H1 (cell line): ENCODE results near the gene TOM1L2. TPM values are rescaled to one million over a fixed set of nuclear protein-coding genes. Genes with fewer than 3 reads are reported as not detected.

ENCODE experiments used
- CTCF ChIA-PET: fragments of 300-600 bp; sonication (Branson Sonifier 250); formaldehyde crosslinking; loops from one replicate; lab custom pipeline; 2021; ENCODE audit not compliant: partially characterized antibody; lab: Charles Lee
- POLR2A ChIA-PET: fragments of 300-600 bp; sonication (Branson Sonifier 250); formaldehyde crosslinking; loops from one replicate; lab custom pipeline; 2021; ENCODE audit warnings: inconsistent platforms; ENCODE audit not compliant: partially characterized antibody; lab: Charles Lee
- DNase-seq, 2 experiments: peaks; one replicate each; pipeline versions ENCODE4 v3.0.0 to v3.0.0-alpha.2; 2010 to 2022; ENCODE audit warnings: low spot score in 2 of 2, low read depth in 1 of 2, mixed read lengths in 1 of 2
- FAIRE-seq: peaks from 2 replicates; lab custom pipeline; 2011; peaks lifted over from hg19 to GRCh38; lab: Jason Lieb, UNC
- H2AFZ ChIP-seq: 2 replicates; pipeline ENCODE4 v1.8.1; 2012; ENCODE audit warnings: low read length, inconsistent platforms
- H2AK5ac ChIP-seq: 2 replicates; pipeline ENCODE4 v1.6.1; 2013; ENCODE audit warnings: low read depth, low read length
- H2BK120ac ChIP-seq: replicated peaks from 2 replicates; pipeline ENCODE3; 2013; ENCODE audit warnings: low read depth, low read length, inconsistent platforms
- H2BK12ac ChIP-seq: 2 replicates; pipeline ENCODE4 v1.6.1; 2013; ENCODE audit warnings: low read depth, low read length
- H2BK15ac ChIP-seq: 2 replicates; pipeline ENCODE4 v1.6.1; 2013; ENCODE audit warnings: low read length
- H2BK20ac ChIP-seq: 2 replicates; pipeline ENCODE4 v1.6.1; 2013; ENCODE audit warnings: low read length
- H2BK5ac ChIP-seq: 2 replicates; pipeline ENCODE4 v1.6.1; 2013; ENCODE audit warnings: low read depth, low read length
- H3K14ac ChIP-seq: 2 replicates; pipeline ENCODE4 v1.6.1; 2013; ENCODE audit warnings: inconsistent platforms; ENCODE audit not compliant: insufficient read length
- H3K18ac ChIP-seq: 2 replicates; pipeline ENCODE4 v1.6.1; 2013; ENCODE audit warnings: low read length; ENCODE audit errors: extremely low read depth
- H3K23ac ChIP-seq: 2 replicates; pipeline ENCODE4 v1.6.1; 2013; ENCODE audit warnings: inconsistent platforms; ENCODE audit not compliant: insufficient read length
- H3K23me2 ChIP-seq: 2 replicates; pipeline ENCODE4 v1.6.1; 2013; ENCODE audit warnings: low read depth, low read length
- H3K27ac ChIP-seq: 2 replicates; pipeline ENCODE4 v1.6.1; 2011; ENCODE audit warnings: low read depth, low read length, inconsistent platforms
- H3K27me3 ChIP-seq, 4 experiments: replicated peaks in 1 of 4; 1 replicate in 1 of 4; 2 replicates in 3 of 4; pipeline versions ENCODE4 v1.6.1 to v1.8.1; 2011 to 2013; ENCODE audit warnings: low read length in 3 of 4, mild to moderate bottlenecking in 3 of 4, inconsistent platforms in 2 of 4, mixed read lengths in 2 of 4, moderate library complexity in 1 of 4; ENCODE audit not compliant: control insufficient read depth in 3 of 4, insufficient read depth in 3 of 4; ENCODE audit errors: extremely low read depth in 1 of 4
- H3K36me3 ChIP-seq, 4 experiments: 2 replicates each; pipeline versions ENCODE4 v1.6.1 to v1.8.1; 2011 to 2013; ENCODE audit warnings: mild to moderate bottlenecking in 4 of 4, low read length in 3 of 4, moderate library complexity in 2 of 4, control low read depth in 1 of 4, inconsistent platforms in 1 of 4; ENCODE audit not compliant: insufficient read depth in 4 of 4, control insufficient read depth in 2 of 4
- H3K4ac ChIP-seq: replicated peaks from 2 replicates; pipeline ENCODE3; 2013; ENCODE audit warnings: low read length, low read depth, mixed read lengths, inconsistent platforms; ENCODE audit not compliant: insufficient read length
- H3K4me1 ChIP-seq, 4 experiments: replicated peaks in 1 of 4; 1 replicate in 1 of 4; 2 replicates in 3 of 4; pipeline versions ENCODE4 v1.6.1 to v1.8.1; 2011 to 2013; ENCODE audit warnings: low read length in 3 of 4, inconsistent platforms in 2 of 4, mixed read lengths in 1 of 4; ENCODE audit not compliant: insufficient read depth in 4 of 4, control insufficient read depth in 3 of 4
- H3K4me2 ChIP-seq, 2 experiments: 2 replicates each; pipeline versions ENCODE4 v1.6.1 to v1.8.1; 2011 to 2013; ENCODE audit warnings: low read depth in 2 of 2, low read length in 2 of 2, control low read depth in 1 of 2, inconsistent platforms in 1 of 2, mild to moderate bottlenecking in 1 of 2; ENCODE audit not compliant: insufficient read depth in 1 of 2
- H3K4me3 ChIP-seq, 4 experiments: fragments of 200-600, 300-600 bp in 1 of 4; sonication (generic), shearing (Covaris generic), sonication (Bioruptor Twin) in 1 of 4; 2 replicates each; pipeline versions ENCODE4 v1.5.1 to v1.8.1; 2011 to 2016; ENCODE audit warnings: low read length in 4 of 4, low read depth in 3 of 4, control low read depth in 2 of 4, inconsistent platforms in 2 of 4, mild to moderate bottlenecking in 2 of 4, mixed read lengths in 1 of 4, moderate library complexity in 1 of 4; ENCODE audit not compliant: insufficient read depth in 2 of 4; ENCODE audit errors: extremely low read depth in 1 of 4
- H3K56ac ChIP-seq: replicated peaks from 2 replicates; pipeline ENCODE3; 2013; ENCODE audit warnings: low read depth, mild to moderate bottlenecking, mixed read lengths, low read length, inconsistent platforms; ENCODE audit not compliant: insufficient read length
- H3K79me1 ChIP-seq: 2 replicates; pipeline ENCODE4 v1.6.1; 2013; ENCODE audit warnings: low read depth, low read length, control low read depth
- H3K79me2 ChIP-seq, 2 experiments: 2 replicates each; pipeline versions ENCODE4 v1.6.1 to v1.8.1; 2012 to 2013; ENCODE audit warnings: low read length in 2 of 2, mild to moderate bottlenecking in 2 of 2, inconsistent platforms in 1 of 2; ENCODE audit not compliant: insufficient read depth in 2 of 2, control insufficient read depth in 1 of 2
- H3K9ac ChIP-seq, 4 experiments: replicated peaks in 1 of 4; 1 replicate in 1 of 4; 2 replicates in 3 of 4; pipeline versions ENCODE4 v1.6.1 to v1.8.1; 2011 to 2013; ENCODE audit warnings: low read depth in 3 of 4, low read length in 3 of 4, control low read depth in 2 of 4, mild to moderate bottlenecking in 2 of 4, moderate library complexity in 2 of 4, inconsistent platforms in 1 of 4; ENCODE audit errors: extremely low read depth in 1 of 4
- H3K9me3 ChIP-seq, 2 experiments: 2 replicates each; pipeline versions ENCODE4 v1.6.1 to v1.8.1; 2012 to 2013; ENCODE audit warnings: mild to moderate bottlenecking in 2 of 2, moderate library complexity in 2 of 2, control low read depth in 1 of 2, inconsistent platforms in 1 of 2, low read depth in 1 of 2, low read length in 1 of 2, mixed read lengths in 1 of 2; ENCODE audit not compliant: insufficient read depth in 2 of 2
- H4K20me1 ChIP-seq, 2 experiments: replicated peaks in 1 of 2; 2 replicates each; pipeline versions ENCODE3 to v1.8.1; 2011 to 2013; ENCODE audit warnings: inconsistent platforms in 2 of 2, low read length in 2 of 2, mild to moderate bottlenecking in 1 of 2; ENCODE audit not compliant: insufficient read depth in 2 of 2, control insufficient read depth in 1 of 2
- H4K5ac ChIP-seq: 2 replicates; pipeline ENCODE4 v1.6.1; 2013; ENCODE audit warnings: low read length, low read depth, mixed read lengths, inconsistent platforms; ENCODE audit not compliant: insufficient read length
- H4K8ac ChIP-seq: 2 replicates; pipeline ENCODE4 v1.8.0; 2013; ENCODE audit warnings: mild to moderate bottlenecking, moderate library complexity, low read length, inconsistent platforms; ENCODE audit not compliant: insufficient read depth; ENCODE audit errors: extremely low read depth
- H4K91ac ChIP-seq: replicated peaks from 2 replicates; pipeline ENCODE3; 2013; ENCODE audit warnings: low read length, mixed read lengths, inconsistent platforms; ENCODE audit not compliant: insufficient read length
- GTF2F1 ChIP-seq: IDR thresholded peaks from 2 replicates; pipeline ENCODE4 v1.6.1; 2012; ENCODE audit warnings: low read depth, low read length, improper control_type of control experiment, borderline replicate concordance
- JUND ChIP-seq: IDR thresholded peaks from 2 replicates; pipeline ENCODE4 v1.6.1; 2011; ENCODE audit warnings: mild to moderate bottlenecking, improper control_type of control experiment, low read length
- KDM1A ChIP-seq: fragments of 200-600, 300-600 bp; sonication (generic); IDR thresholded peaks from 2 replicates; pipeline ENCODE4 v1.7.1; 2016; ENCODE audit warnings: mild to moderate bottlenecking, low read length, borderline replicate concordance
- PHF8 ChIP-seq: fragments of 200-600 bp; sonication (generic); conservative IDR thresholded peaks from 2 replicates; pipeline ENCODE4 v1.7.1; 2012; ENCODE audit warnings: low read depth, mild to moderate bottlenecking, inconsistent platforms, low read length, moderate library complexity
- RAD21 ChIP-seq, 2 experiments: IDR thresholded peaks in 1 of 2; conservative IDR thresholded peaks in 1 of 2; 2 replicates each; pipeline ENCODE4 v1.6.1; 2011; ENCODE audit warnings: low read depth in 2 of 2, low read length in 2 of 2, improper control_type of control experiment in 1 of 2, inconsistent platforms in 1 of 2, mild to moderate bottlenecking in 1 of 2, moderate library complexity in 1 of 2
- RNF2 ChIP-seq: fragments of 200-900, 300-1000 bp; sonication (generic); IDR thresholded peaks from 2 replicates; pipeline ENCODE4 v1.7.1; 2016; ENCODE audit warnings: borderline replicate concordance, low read depth, mild to moderate bottlenecking, antibody characterized with exemption, low read length; ENCODE audit not compliant: poor library complexity, severe bottlenecking; ENCODE audit errors: missing control alignments
- SIRT6 ChIP-seq: IDR thresholded peaks from one replicate; pipeline ENCODE4 v1.7.1; 2012; ENCODE audit warnings: low read length, inconsistent platforms
- SRF ChIP-seq: IDR thresholded peaks from 2 replicates; pipeline ENCODE4 v1.6.1; 2011; ENCODE audit warnings: mild to moderate bottlenecking, low read depth, low read length, moderate library complexity
- ZNF274 ChIP-seq: IDR thresholded peaks from 2 replicates; pipeline ENCODE4 v1.7.0; 2012; ENCODE audit warnings: low read length, borderline replicate concordance; ENCODE audit errors: extremely low read depth
- WGBS, 2 experiments: shearing (Covaris generic) in 1 of 2; methylation state at CpG; one replicate each; pipeline versions ENCODE4 v1.1.6 to v1.1.7; 2013 to 2015; ENCODE audit warnings: low lambda C conversion rate in 2 of 2, mixed read lengths in 2 of 2, inconsistent platforms in 1 of 2, low coverage in 1 of 2, missing lambda C conversion rate in 1 of 2; ENCODE audit not compliant: insufficient replicate concordance in 2 of 2, insufficient coverage in 1 of 2, insufficient read length in 1 of 2; ENCODE audit errors: extremely low coverage in 1 of 2, missing lambda C conversion rate in 1 of 2; 5-methylcytosine and 5-hydroxymethylcytosine counted together
- polyA plus RNA-seq, 7 experiments: library from polyadenylated mRNA; depleted of rRNA in 3 of 7; stranded (reverse) in 5 of 7; unstranded in 2 of 7; fragments of >200 nt in 5 of 7; fragments of 200-250 nt in 2 of 7; gene quantifications; 1 replicate in 5 of 7; 2 replicates in 1 of 7; 4 replicates in 1 of 7; pipeline versions ENCODE4 v1.2.1 to v1.2.3, GENCODE V29; 2011 to 2013; ENCODE audit warnings: missing spikeins in 2 of 7, mixed read lengths in 2 of 7
- total RNA-seq: library from RNA; stranded (reverse); fragmentation: NEBNext Ultra II Directional; extraction: Animal tissue kit (Norgen Biotek cat#: 25700); gene quantifications from 2 replicates; pipeline ENCODE4 v1.2.1, GENCODE V29; 2021
- TF ChIP-seq, protein P1 (sequence below): IDR thresholded peaks from 2 replicates; pipeline ENCODE4 v1.6.1; 2012; ENCODE audit warnings: inconsistent platforms

Gene TOM1L2
- total and polyA plus RNA-seq, 2 of the 8 experiments (the other 6 are each of a cell fraction or from before 2014, with no cell fraction given) = 2.0 to 3.4 TPM

DNA sequence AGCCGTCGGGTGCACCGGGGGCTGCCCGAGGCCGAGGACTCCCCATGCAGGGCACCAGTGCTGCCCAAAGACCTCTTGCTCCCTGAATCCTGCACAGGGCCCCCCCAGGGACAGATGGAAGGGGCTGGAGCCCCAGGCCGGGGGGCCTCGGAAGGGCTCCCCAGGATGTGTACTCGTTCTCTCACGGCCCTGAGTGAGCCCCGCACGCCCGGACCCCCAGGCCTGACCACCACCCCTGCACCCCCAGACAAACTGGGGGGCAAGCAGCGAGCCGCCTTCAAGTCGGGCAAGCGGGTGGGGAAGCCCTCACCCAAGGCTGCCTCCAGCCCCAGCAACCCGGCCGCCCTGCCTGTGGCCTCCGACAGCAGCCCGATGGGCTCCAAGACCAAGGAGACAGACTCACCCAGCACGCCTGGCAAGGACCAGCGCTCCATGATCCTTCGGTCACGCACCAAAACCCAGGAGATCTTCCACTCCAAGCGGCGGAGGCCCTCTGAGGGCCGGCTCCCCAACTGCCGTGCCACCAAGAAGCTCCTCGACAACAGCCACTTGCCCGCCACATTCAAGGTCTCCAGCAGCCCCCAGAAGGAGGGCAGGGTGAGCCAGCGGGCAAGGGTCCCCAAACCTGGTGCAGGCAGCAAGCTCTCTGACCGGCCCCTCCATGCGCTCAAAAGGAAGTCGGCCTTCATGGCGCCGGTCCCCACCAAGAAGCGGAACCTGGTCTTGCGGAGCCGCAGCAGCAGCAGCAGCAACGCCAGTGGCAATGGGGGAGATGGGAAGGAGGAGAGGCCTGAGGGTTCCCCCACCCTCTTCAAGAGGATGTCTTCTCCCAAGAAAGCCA, 176.0 kb downstream of the TOM1L2 start:
- Histone ChIP-seq H3K14ac (no peak overlapping the region), H3K79me2 (no peaks in the 10 kb centered on the region), H4K20me1 (peaks cover 0 to 6% of the 10 kb centered on the region in 2 experiments), H3K23ac (no peak overlapping the region), H3K4me1 (peaks cover 5 to 25% (median 19%) of the 10 kb centered on the region in 4 experiments), H2BK12ac (no peak overlapping the region), H2AFZ (no peak overlapping the region), H3K23me2 (peaks cover 3% of the 10 kb centered on the region; the same call in 1 of the 2 replicates), H3K4ac (no peak overlapping the region), H3K79me1 (no peaks in the 10 kb centered on the region), H3K4me2 (no peak overlapping the region), H2AK5ac (no peak overlapping the region), H3K18ac (no peak overlapping the region), H3K9me3 (no peaks in the 10 kb centered on the region), H3K27ac (no peak overlapping the region), H2BK120ac (no peak overlapping the region), H3K27me3 (peaks cover 0 to 25% (median 18%) of the 10 kb centered on the region in 4 experiments; a peak in 6 of 7 replicates), H4K5ac (no peak overlapping the region), H3K4me3 (no peak overlapping the region), H4K91ac (no peak overlapping the region), H3K56ac (no peak overlapping the region), H2BK20ac (no peak overlapping the region), H4K8ac (no peak overlapping the region), H2BK5ac (no peak overlapping the region), H3K9ac (no peak overlapping the region), H3K36me3 (no peaks in the 10 kb centered on the region), H2BK15ac (no peak overlapping the region)
- POLR2A ChIA-PET = interaction anchor here (0.9 to 1.4 kb wide), 3 partner anchors 13 to 40 kb away, joined by 3 to 5 read pairs (median 4); partner anchors contain the start of gene SREBF1
- CTCF ChIA-PET = interaction anchor here (0.6 to 3.4 kb wide), 7 partner anchors 10 to 61 kb away, joined by 3 to 12 read pairs (median 4); no protein-coding TSS in a partner anchor
- FAIRE-seq (no peak), DNase-seq (no peak)
- 94% methylated on average over 39 of the region's 40 CpGs; no CpG with 5 or more reads in 1 of the 2 experiments for WGBS, 2 experiments
- TF ChIP-seq, protein P1, sequence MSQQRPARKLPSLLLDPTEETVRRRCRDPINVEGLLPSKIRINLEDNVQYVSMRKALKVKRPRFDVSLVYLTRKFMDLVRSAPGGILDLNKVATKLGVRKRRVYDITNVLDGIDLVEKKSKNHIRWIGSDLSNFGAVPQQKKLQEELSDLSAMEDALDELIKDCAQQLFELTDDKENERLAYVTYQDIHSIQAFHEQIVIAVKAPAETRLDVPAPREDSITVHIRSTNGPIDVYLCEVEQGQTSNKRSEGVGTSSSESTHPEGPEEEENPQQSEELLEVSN = no peak
- TF ChIP-seq RAD21 (IDR thresholded peaks at IDR 0.05 in 1 of 2, conservative IDR thresholded peaks at IDR 0.05 in 1 of 2; ENCODE audit: low read depth in 2 of 2, low read length in 2 of 2) = no peak
- no peak for TF ChIP-seq PHF8
- no peak for TF ChIP-seq RNF2
- no peak for TF ChIP-seq SRF
- no peak for TF ChIP-seq GTF2F1
- TF ChIP-seq ZNF274 = no peak
- no peak for TF ChIP-seq KDM1A
- TF ChIP-seq JUND = no peak
- TF ChIP-seq SIRT6 = no peak
